Activated B cell treated with CpG ODN at 0.5 μM for 24 hours (primary cell): ENCODE measurements around the gene PAPPA. TPM values are rescaled to one million over a fixed set of nuclear protein-coding genes. Genes with fewer than 3 reads are reported as not detected.

Source experiments
- ATAC-seq: fragments of 200-7000 bp; cut with Tn5 transposase; one replicate; pipeline ENCODE4 v1.10.0; 2021; ENCODE audit warnings: low read depth, mild to moderate bottlenecking, moderate library complexity
- CTCF ChIA-PET: fragments of 350-600 bp; sonication (Branson Sonifier 250); formaldehyde crosslinking; loops from one replicate; lab custom pipeline; 2021; ENCODE audit warnings: antibody characterized with exemption; lab: Charles Lee
- POLR2A ChIA-PET: fragments of 350-600 bp; sonication (Branson Sonifier 250); formaldehyde crosslinking; loops from one replicate; lab custom pipeline; 2021; ENCODE audit warnings: antibody characterized with exemption; lab: Charles Lee
- DNase-seq: peaks from one replicate; pipeline ENCODE4 v3.0.0; 2022
- H3K27ac Mint-ChIP-seq: one replicate; pipeline ENCODE4 v1.8.0; 2020; ENCODE audit warnings: mixed read lengths
- H3K27me3 Mint-ChIP-seq: one replicate; pipeline ENCODE4 v1.8.0; 2021; ENCODE audit warnings: mixed read lengths
- H3K36me3 Mint-ChIP-seq: one replicate; pipeline ENCODE4 v1.8.0; 2021; ENCODE audit warnings: low read depth, mixed read lengths
- H3K4me1 Mint-ChIP-seq: one replicate; pipeline ENCODE4 v1.8.0; 2021; ENCODE audit warnings: mixed read lengths
- H3K4me3 Mint-ChIP-seq: one replicate; pipeline ENCODE4 v1.8.0; 2020; ENCODE audit warnings: mild to moderate bottlenecking, mixed read lengths
- H3K9me3 Mint-ChIP-seq: one replicate; pipeline ENCODE4 v1.8.0; 2020; ENCODE audit warnings: mixed read lengths
- intact Hi-C: fragments of 100-400 bp; cut with micrococcal nuclease; formaldehyde crosslinking; loops from one replicate; pipeline ENCODE4 v1.15.1; 2024
- total RNA-seq: library from RNA; stranded (reverse); gene quantifications from 2 replicates; pipeline ENCODE4 v1.2.3, GENCODE V29; 2022
- TF ChIP-seq, protein P1 (sequence below): fragments of 200-600 bp; IDR thresholded peaks from one replicate; pipeline ENCODE4 v1.8.0; 2022; ENCODE audit warnings: antibody characterized with exemption, mild to moderate bottlenecking

The PAPPA gene
- total RNA-seq, 1 donor from 2014 or later = not detected

DNA sequence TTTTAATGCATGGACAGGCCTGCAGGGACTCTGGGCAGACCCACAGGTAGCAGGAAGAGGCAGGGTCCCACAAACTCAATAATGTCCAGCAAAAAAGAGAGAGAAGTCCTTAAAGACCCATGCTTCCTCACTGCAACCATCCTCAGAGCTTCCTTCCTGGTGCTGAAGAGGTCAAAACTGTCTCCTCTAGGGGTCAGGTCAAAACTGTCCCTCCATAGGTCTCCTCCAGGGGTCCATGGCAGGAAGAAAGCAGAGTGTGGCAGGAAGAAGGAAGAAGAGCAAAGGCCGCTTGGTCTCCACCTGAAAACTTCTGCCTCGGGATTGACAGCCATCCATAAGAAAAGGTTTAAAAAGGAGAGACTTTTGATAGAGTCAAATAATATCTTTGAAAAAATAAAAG, 271.7 kb downstream of the PAPPA start:
- no peaks in the 10 kb centered on the region for H3K4me1 Mint-ChIP-seq
- ChIA-PET CTCF (no interaction called here), POLR2A (no interaction called here)
- DNase-seq (no peak), ATAC-seq (no peak)
- TF ChIP-seq, protein P1, sequence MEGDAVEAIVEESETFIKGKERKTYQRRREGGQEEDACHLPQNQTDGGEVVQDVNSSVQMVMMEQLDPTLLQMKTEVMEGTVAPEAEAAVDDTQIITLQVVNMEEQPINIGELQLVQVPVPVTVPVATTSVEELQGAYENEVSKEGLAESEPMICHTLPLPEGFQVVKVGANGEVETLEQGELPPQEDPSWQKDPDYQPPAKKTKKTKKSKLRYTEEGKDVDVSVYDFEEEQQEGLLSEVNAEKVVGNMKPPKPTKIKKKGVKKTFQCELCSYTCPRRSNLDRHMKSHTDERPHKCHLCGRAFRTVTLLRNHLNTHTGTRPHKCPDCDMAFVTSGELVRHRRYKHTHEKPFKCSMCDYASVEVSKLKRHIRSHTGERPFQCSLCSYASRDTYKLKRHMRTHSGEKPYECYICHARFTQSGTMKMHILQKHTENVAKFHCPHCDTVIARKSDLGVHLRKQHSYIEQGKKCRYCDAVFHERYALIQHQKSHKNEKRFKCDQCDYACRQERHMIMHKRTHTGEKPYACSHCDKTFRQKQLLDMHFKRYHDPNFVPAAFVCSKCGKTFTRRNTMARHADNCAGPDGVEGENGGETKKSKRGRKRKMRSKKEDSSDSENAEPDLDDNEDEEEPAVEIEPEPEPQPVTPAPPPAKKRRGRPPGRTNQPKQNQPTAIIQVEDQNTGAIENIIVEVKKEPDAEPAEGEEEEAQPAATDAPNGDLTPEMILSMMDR = no peak
- intact Hi-C loops = no loop called here
- H3K9me3 Mint-ChIP-seq = no peaks in the 10 kb centered on the region
- H3K27me3 Mint-ChIP-seq = no peaks in the 10 kb centered on the region
- no peaks in the 10 kb centered on the region for H3K36me3 Mint-ChIP-seq
- no peak overlapping the region for H3K27ac Mint-ChIP-seq
- H3K4me3 Mint-ChIP-seq = no peak overlapping the region

DNA sequence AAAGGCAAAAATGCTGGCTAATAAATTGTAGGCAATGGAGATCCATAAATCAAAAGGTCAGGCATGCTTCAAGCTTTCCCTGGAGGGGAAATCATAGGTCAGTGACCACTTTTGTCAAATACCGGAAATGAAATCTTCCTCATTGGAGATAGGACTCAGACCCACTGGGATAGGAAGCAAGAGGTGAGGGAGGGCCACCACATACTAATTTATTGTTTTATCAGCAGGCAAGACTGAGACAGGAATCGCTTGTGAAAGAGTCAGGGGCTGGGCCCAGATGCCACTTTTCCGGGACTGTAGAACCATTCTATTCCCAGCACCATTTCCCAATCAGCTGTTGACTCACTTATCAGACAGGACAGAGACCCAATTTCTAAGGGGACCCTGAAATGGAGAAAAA, 277.3 kb downstream of the PAPPA start:
- intact Hi-C loops = no loop called here
- Mint-ChIP-seq H3K4me3 (no peak overlapping the region), H3K9me3 (no peaks in the 10 kb centered on the region), H3K27me3 (no peaks in the 10 kb centered on the region), H3K4me1 (no peaks in the 10 kb centered on the region), H3K27ac (no peak overlapping the region), H3K36me3 (no peaks in the 10 kb centered on the region)
- POLR2A ChIA-PET = no interaction called here
- TF ChIP-seq, protein P1 = no peak
- DNase-seq (no peak), ATAC-seq (no peak)
- CTCF ChIA-PET = no interaction called here

DNA sequence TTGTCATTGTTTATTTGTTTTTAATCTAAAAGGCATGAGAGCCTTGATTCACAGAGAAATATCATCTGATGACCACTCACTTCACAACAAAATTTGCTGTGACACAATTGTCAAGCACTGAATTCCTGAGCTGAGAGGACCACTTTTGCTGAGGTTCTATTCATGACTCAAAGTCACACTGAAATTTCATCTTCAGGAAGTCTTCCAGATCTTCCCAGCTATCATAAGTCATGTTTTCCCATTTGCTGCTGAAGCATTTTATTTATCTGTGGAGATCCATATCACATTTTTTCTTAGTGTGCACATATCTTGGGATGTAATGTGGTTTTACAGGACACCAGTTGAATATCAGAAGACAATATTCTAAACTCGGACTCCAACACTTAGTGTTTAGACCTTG, 278.5 kb downstream of the PAPPA start:
- intact Hi-C loops = no loop called here
- ChIA-PET CTCF (no interaction called here), POLR2A (no interaction called here)
- Mint-ChIP-seq H3K27me3 (no peaks in the 10 kb centered on the region), H3K9me3 (no peaks in the 10 kb centered on the region), H3K4me1 (no peaks in the 10 kb centered on the region), H3K4me3 (no peak overlapping the region), H3K27ac (no peak overlapping the region), H3K36me3 (no peaks in the 10 kb centered on the region)
- ATAC-seq (no peak), DNase-seq (no peak)
- TF ChIP-seq, protein P1 = no peak

DNA sequence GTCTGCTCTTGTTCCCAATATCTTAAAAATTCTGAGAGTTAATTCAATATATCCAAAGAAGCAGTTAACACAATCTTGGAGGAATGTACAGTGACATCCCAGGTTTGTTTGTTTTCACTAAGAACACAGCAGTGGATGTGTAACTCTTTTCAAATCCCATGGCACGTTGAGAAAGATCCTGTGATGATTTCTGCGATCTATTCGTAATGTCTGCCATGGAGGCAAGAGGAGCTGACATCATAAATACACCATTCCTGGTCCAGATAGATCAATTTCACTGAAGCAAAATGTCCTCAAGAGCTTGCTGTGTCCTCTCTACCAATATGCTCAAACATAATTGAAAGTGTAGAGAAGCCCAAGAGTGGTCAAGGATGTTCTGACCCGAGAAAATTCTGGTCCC, 280.7 kb downstream of the PAPPA start:
- Mint-ChIP-seq H3K4me3 (no peak overlapping the region), H3K9me3 (no peaks in the 10 kb centered on the region), H3K36me3 (no peaks in the 10 kb centered on the region), H3K4me1 (no peaks in the 10 kb centered on the region), H3K27me3 (no peaks in the 10 kb centered on the region), H3K27ac (no peak overlapping the region)
- ChIA-PET CTCF (no interaction called here), POLR2A (no interaction called here)
- intact Hi-C loops = no loop called here
- ATAC-seq (no peak), DNase-seq (no peak)
- TF ChIP-seq, protein P1 = no peak

DNA sequence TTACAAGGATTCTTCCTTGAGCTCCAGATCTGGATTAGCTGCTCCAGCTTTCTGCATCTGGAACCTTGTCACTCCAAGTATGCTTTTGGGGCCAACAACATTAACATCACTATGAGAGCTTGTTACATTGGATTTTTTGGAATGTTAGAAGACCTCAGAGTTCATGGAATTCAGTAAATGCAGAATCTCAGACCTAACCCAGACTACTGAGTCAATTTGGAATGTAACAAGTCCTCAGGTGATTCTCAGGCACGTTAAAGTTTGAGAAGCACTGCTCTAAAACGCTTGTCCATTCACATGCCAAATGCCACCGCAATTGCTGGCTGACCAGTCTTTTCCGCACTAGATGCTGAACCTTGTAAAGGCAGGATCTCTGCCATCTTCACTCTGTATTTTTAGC, 282.1 kb downstream of the PAPPA start:
- Mint-ChIP-seq H3K9me3 (no peaks in the 10 kb centered on the region), H3K27me3 (no peaks in the 10 kb centered on the region), H3K36me3 (peaks cover 7% of the 10 kb centered on the region), H3K4me3 (no peak overlapping the region), H3K27ac (no peak overlapping the region), H3K4me1 (no peaks in the 10 kb centered on the region)
- intact Hi-C loops = no loop called here
- no peak for ATAC-seq
- no peak for DNase-seq
- TF ChIP-seq, protein P1 = no peak
- ChIA-PET POLR2A (no interaction called here), CTCF (no interaction called here)
